Measurements from ENCODE around the gene PCDHA8. TPM values are rescaled to one million over a fixed set of nuclear protein-coding genes. Genes with fewer than 3 reads are reported as not detected.
"Not testable (repeated sequence)": the region's sequence is repeated elsewhere in the genome, so short reads cannot be mapped to it uniquely, and the experiment has no call there.

The PCDHA8 gene
- total and polyA plus RNA-seq, 2 of the 13 experiments (the other 11 are each of a cell fraction or from before 2014, with no cell fraction given), result 0.03 to 0.11 TPM

DNA sequence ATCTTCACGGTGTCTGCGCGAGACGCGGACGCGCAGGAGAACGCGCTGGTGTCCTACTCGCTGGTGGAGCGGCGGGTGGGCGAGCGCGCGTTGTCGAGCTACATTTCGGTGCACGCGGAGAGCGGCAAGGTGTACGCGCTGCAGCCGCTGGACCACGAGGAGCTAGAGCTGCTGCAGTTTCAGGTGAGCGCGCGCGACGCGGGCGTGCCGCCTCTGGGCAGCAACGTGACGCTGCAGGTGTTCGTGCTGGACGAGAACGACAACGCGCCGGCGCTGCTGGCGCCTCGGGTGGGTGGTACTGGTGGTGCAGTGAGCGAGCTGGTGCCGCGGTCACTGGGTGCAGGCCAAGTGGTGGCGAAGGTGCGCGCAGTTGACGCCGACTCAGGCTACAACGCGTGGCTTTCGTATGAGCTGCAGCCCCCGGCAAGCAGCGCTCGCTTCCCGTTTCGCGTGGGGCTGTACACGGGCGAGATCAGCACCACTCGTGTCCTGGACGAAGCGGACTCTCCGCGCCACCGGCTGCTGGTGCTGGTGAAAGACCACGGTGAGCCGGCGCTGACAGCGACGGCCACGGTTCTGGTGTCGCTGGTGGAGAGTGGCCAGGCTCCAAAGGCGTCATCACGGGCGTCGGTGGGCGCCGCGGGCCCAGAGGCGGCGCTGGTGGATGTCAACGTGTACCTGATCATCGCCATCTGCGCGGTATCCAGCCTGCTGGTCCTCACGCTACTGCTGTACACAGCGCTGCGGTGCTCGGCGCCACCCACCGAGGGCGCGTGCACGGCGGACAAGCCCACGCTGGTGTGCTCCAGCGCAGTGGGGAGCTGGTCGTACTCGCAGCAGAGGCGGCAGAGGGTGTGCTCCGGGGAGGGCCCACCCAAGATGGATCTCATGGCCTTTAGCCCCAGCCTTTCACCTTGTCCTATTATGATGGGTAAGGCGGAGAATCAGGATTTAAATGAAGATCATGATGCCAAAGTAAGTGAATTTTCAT is 11.2 kb upstream of the PCDHA8 start:
- intact Hi-C loops (cut with micrococcal nuclease; ENCODE audit: unreplicated experiment); in situ Hi-C loops (cut with HindIII; ENCODE audit: extremely low pct_ligation_motif_present, low pct_unique_long_range_greater_than_20kb); H3K4me3 ChIP-seq (replicated peaks in 1 of 3; ENCODE audit: insufficient read depth in 1 of 3, low read depth in 2 of 3, low read length in 3 of 3); ATAC-seq; H4K20me1 ChIP-seq (ENCODE audit: insufficient read depth, low read length); H3K4me1 ChIP-seq (ENCODE audit: insufficient read depth, low read length); H3K27me3 ChIP-seq (ENCODE audit: control insufficient read depth in 1 of 2, insufficient read depth in 2 of 2, low read length in 2 of 2); DNase-seq (ENCODE audit: low spot score); H2AFZ ChIP-seq (ENCODE audit: low read length); H3K4me2 ChIP-seq (ENCODE audit: low read depth, low read length); H3K27ac ChIP-seq (ENCODE audit: extremely low read length, insufficient read depth, low read length); POLR2A ChIA-PET; CTCF ChIA-PET (ENCODE audit: low intra/inter-chr PET ratio, low total read pairs); BruUV-seq (replicated peaks); H3K9me3 ChIP-seq (ENCODE audit: low read length); H3K79me2 ChIP-seq (ENCODE audit: insufficient read depth, low read length); H3K9ac ChIP-seq (ENCODE audit: insufficient read depth, low read depth, low read length); FAIRE-seq; H3K36me3 ChIP-seq (replicated peaks in 1 of 2; ENCODE audit: control insufficient read depth in 1 of 2, insufficient read depth in 2 of 2, low read length in 2 of 2): not testable (repeated sequence)
- 92% methylated on average over 90 of the region's 106 CpGs for WGBS (ENCODE audit: low lambda C conversion rate)

DNA sequence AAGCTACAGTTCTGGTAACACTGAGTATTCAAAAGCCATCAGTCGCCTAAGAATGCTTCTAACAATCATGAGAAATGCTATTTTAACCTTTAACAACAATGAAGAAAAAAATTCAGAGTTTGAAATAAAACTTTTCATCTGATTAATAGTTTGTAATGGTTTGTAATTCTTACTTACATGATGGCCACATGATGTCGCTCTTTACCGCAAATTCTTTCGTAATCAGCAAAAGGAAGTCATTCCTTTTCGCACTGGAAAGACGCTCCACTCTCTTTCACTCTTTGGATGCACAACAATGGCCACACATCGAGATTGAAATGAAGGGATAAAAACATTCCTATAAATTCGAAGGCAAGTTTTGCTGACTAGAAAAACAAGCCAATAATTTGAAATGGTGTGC is 7.0 kb upstream of the PCDHA8 start, which contains the start of gene PCDHA7:
PCDHA7 (plus strand) TSS at position 277 of the 400 bp plus-strand sequence; CDS start at position 392, 115 bp downstream.
- Histone ChIP-seq H3K36me3 (replicated peaks in 1 of 2; ENCODE audit: control insufficient read depth in 1 of 2, insufficient read depth in 2 of 2, low read length in 2 of 2) (no peaks in the 10 kb centered on the region), H3K9ac (ENCODE audit: insufficient read depth, low read depth, low read length) (peak within 1 kb of the TSS; percentile 36; the same call in 1 of the 2 replicates), H3K79me2 (ENCODE audit: insufficient read depth, low read length) (no peaks in the 10 kb centered on the region), H3K27me3 (ENCODE audit: control insufficient read depth in 1 of 2, insufficient read depth in 2 of 2, low read length in 2 of 2) (no peaks in the 10 kb centered on the region), H4K20me1 (ENCODE audit: insufficient read depth, low read length) (no peaks in the 10 kb centered on the region), H3K9me3 (ENCODE audit: low read length) (no peaks in the 10 kb centered on the region), H3K4me1 (ENCODE audit: insufficient read depth, low read length) (no peaks in the 10 kb centered on the region), H3K27ac (ENCODE audit: extremely low read length, insufficient read depth, low read length) (no peak within 1 kb of the TSS), H3K4me2 (ENCODE audit: low read depth, low read length) (peak within 1 kb of the TSS; percentile 78), H3K4me3 (replicated peaks in 1 of 3; ENCODE audit: insufficient read depth in 1 of 3, low read depth in 2 of 3, low read length in 3 of 3) (peak within 1 kb of the TSS; percentile 62 to 68 (median 68)), H2AFZ (ENCODE audit: low read length) (peak within 1 kb of the TSS; percentile 42)
- FAIRE-seq (peak; percentile 47), ATAC-seq (peak; percentile 54), DNase-seq (ENCODE audit: low spot score) (peak; percentile 32)
- intact Hi-C loops (cut with micrococcal nuclease; ENCODE audit: unreplicated experiment), result no loop called here
- in situ Hi-C loops (cut with HindIII; ENCODE audit: extremely low pct_ligation_motif_present, low pct_unique_long_range_greater_than_20kb), result no loop called here
- 19% methylated on average over 8 of the region's 8 CpGs for WGBS (ENCODE audit: low lambda C conversion rate)
- POLR2A ChIA-PET, result no interaction called here
- CTCF ChIA-PET (ENCODE audit: low intra/inter-chr PET ratio, low total read pairs), result no interaction called here
- BruUV-seq (replicated peaks), result no TSS peak
- TF ChIP-seq ELF3 (CRISPR knock-in tag; IDR thresholded peaks at IDR 0.05) (peak; percentile 32; the same call in 1 of the 2 replicates), ARNT2 (CRISPR knock-in tag; IDR thresholded peaks at IDR 0.05; ENCODE audit: low read depth) (no peak), FOSL2 (CRISPR knock-in tag; IDR thresholded peaks at IDR 0.05) (no peak), FLYWCH1 (CRISPR knock-in tag; IDR thresholded peaks at IDR 0.05) (no peak), ZNF263 (CRISPR knock-in tag; IDR thresholded peaks at IDR 0.05) (no peak), CBX2 (IDR thresholded peaks at IDR 0.05; ENCODE audit: low read depth, low read length) (no peak), CBX2 (CRISPR knock-in tag; IDR thresholded peaks at IDR 0.05; ENCODE audit: low read depth) (no peak), ZNF629 (CRISPR knock-in tag; conservative IDR thresholded peaks at IDR 0.05) (no peak), ZNF432 (CRISPR knock-in tag; IDR thresholded peaks at IDR 0.05; ENCODE audit: borderline replicate concordance) (no peak), ARID2 (CRISPR knock-in tag; IDR thresholded peaks at IDR 0.05; ENCODE audit: borderline replicate concordance) (no peak), AKAP8 (CRISPR knock-in tag; IDR thresholded peaks at IDR 0.05) (no peak), ZNF33A (CRISPR knock-in tag; IDR thresholded peaks at IDR 0.05; ENCODE audit: borderline replicate concordance) (no peak), PLRG1 (conservative IDR thresholded peaks at IDR 0.05) (no peak), KDM6A (CRISPR knock-in tag; IDR thresholded peaks at IDR 0.05; ENCODE audit: low read depth) (no peak), BCL6 (CRISPR knock-in tag; IDR thresholded peaks at IDR 0.05) (no peak), ZNF460 (CRISPR knock-in tag; IDR thresholded peaks at IDR 0.05; ENCODE audit: borderline replicate concordance) (no peak), ZKSCAN8 (CRISPR knock-in tag; IDR thresholded peaks at IDR 0.05; ENCODE audit: borderline replicate concordance) (no peak), ZNF30 (CRISPR knock-in tag; IDR thresholded peaks at IDR 0.05) (no peak), ZNF780A (CRISPR knock-in tag; IDR thresholded peaks at IDR 0.05) (no peak), CEBPG (CRISPR knock-in tag; IDR thresholded peaks at IDR 0.05) (peak; percentile 51; the same call in 1 of the 2 replicates), STAG1 (CRISPR knock-in tag; IDR thresholded peaks at IDR 0.05) (peak; percentile 40), ZNF713 (CRISPR knock-in tag; IDR thresholded peaks at IDR 0.05) (no peak)

Data from HepG2 (cell line).